ENCODE results near the gene LIAS. TPM values are rescaled to one million over a fixed set of nuclear protein-coding genes. Genes with fewer than 3 reads are reported as not detected.
A peak's percentile ranks its signal among the peaks of the same experiment; 100 is the strongest.

LIAS gene
- total RNA-seq, 2 experiments from 2014 or later = 30.9 to 31.7 TPM

DNA sequence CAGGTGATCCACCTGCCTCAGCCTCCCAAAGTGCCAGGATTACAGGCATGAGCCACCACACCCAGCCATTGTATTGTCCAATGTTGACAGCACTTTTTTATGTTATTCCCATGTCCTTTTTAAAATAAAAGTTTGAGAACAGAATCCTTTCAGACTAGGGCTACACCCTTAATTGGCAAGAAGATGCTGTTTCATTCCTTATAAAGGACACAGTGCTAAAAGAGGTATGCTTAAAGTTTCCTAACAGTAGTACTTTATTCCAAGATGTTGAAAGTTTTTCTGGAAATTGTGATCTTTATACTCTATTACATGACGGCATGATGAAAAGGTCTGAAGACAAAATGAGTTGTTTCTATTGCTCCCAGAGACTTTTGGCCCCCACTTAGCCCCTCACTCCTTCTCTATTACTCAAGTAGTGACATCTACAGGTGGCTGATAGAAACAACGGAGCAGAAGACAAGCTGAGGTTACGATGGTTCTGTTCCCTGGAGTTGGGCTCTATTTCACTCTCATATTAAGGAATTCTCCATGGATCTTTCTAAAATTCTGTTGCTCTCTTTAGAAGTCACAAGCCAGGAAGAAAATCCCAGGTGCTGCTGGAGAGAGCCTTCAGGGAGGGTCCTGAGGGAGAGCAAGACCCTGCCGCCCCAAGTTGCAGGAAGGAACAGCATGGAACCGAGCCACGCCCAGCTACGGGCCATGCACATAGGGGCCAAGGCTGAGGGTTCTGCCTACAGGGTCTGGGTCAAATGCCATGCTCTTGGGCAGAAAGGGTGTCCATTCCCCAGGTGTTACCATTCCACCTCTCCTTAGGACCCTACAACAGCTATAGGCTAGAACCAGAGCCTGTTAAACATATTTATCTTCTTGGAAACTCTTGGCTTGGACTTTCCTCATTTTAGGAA lies 22.9 kb upstream of the LIAS start:
- Mint-ChIP-seq H3K4me1 (ENCODE audit: low read depth) (no peaks in the 10 kb centered on the region), H3K27me3 (ENCODE audit: low read depth) (no peaks in the 10 kb centered on the region), H3K27ac (no peak overlapping the region), H3K36me3 (ENCODE audit: low read depth) (no peaks in the 10 kb centered on the region), H3K9me3 (no peaks in the 10 kb centered on the region), H3K4me3 (no peak overlapping the region)
- intact Hi-C loops (cut with micrococcal nuclease) = no loop called here
- no peak for DNase-seq
- CTCF ChIA-PET = interaction anchor here (1.5 kb wide), 1 partner anchor 33 kb away, joined by 4 read pairs; no protein-coding TSS in a partner anchor

DNA sequence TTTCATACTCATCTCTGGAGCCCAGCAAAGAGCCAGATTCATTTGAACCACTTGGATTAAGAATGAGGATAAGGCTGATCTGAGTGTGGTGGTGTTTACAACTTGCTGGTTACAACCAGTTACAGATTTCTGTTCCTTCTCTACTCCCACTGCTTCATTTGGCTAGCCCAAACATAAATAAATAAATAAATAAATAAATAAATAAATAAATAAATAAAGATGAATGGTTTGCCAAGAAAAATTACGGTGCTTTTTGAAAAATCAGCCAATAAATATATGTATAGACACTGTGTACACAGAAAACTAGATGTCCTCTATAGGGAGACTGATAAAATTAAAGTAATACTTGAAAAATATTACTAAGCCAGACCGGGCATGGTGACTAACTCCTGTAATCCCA lies 17.3 kb upstream of the LIAS start:
- intact Hi-C loops (cut with micrococcal nuclease) = no loop called here
- Mint-ChIP-seq H3K4me3 (no peak overlapping the region), H3K27ac (no peak overlapping the region), H3K36me3 (ENCODE audit: low read depth) (no peaks in the 10 kb centered on the region), H3K9me3 (no peaks in the 10 kb centered on the region), H3K4me1 (ENCODE audit: low read depth) (peaks cover 4% of the 10 kb centered on the region), H3K27me3 (ENCODE audit: low read depth) (no peaks in the 10 kb centered on the region)
- CTCF ChIA-PET = no interaction called here
- DNase-seq = no peak

DNA sequence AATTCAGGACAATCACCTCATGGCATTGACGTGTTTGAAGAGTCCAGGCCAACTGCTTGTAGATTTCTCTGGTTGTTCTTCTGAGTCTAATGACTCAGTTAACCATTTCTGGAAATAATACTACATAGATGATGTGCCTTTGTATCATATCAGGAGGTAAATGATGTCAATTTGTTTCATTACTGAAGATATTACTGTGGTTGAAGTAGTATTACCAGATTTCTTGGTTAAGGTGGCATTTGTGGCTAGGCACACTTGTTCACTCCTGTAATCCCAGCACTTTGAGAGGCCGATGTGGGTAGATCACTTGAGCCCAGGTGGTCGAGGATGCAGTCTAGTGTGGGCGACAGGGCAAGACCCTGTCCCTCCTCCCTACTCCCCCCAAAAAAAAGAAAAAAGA lies 15.9 kb upstream of the LIAS start:
- Mint-ChIP-seq H3K27ac (no peak overlapping the region), H3K9me3 (no peaks in the 10 kb centered on the region), H3K4me3 (no peak overlapping the region), H3K36me3 (ENCODE audit: low read depth) (peaks cover 4% of the 10 kb centered on the region), H3K27me3 (ENCODE audit: low read depth) (no peaks in the 10 kb centered on the region), H3K4me1 (ENCODE audit: low read depth) (peaks cover 12% of the 10 kb centered on the region)
- no peak for DNase-seq
- intact Hi-C loops (cut with micrococcal nuclease) = loop anchor here (1.0 kb wide), 1 partner anchor 90 kb away; no protein-coding TSS in a partner anchor
- CTCF ChIA-PET = interaction anchor here (0.7 kb wide), 1 partner anchor 425 kb away, joined by 3 read pairs; no protein-coding TSS in a partner anchor

DNA sequence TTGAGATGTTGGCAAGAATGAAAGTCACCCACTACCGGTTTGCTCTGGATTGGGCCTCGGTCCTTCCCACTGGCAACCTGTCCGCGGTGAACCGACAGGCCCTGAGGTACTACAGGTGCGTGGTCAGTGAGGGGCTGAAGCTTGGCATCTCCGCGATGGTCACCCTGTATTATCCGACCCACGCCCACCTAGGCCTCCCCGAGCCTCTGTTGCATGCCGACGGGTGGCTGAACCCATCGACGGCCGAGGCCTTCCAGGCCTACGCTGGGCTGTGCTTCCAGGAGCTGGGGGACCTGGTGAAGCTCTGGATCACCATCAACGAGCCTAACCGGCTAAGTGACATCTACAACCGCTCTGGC lies 12.4 kb upstream of the LIAS start:
- Mint-ChIP-seq H3K27ac (no peak overlapping the region), H3K9me3 (no peaks in the 10 kb centered on the region), H3K27me3 (ENCODE audit: low read depth) (no peaks in the 10 kb centered on the region), H3K36me3 (ENCODE audit: low read depth) (peaks cover 16% of the 10 kb centered on the region), H3K4me1 (ENCODE audit: low read depth) (peaks cover 19% of the 10 kb centered on the region), H3K4me3 (no peak overlapping the region)
- intact Hi-C loops (cut with micrococcal nuclease) = no loop called here
- CTCF ChIA-PET = interaction anchor here (2.3 kb wide), 1 partner anchor 10 kb away, joined by 9 read pairs; no protein-coding TSS in a partner anchor
- DNase-seq = no peak

DNA sequence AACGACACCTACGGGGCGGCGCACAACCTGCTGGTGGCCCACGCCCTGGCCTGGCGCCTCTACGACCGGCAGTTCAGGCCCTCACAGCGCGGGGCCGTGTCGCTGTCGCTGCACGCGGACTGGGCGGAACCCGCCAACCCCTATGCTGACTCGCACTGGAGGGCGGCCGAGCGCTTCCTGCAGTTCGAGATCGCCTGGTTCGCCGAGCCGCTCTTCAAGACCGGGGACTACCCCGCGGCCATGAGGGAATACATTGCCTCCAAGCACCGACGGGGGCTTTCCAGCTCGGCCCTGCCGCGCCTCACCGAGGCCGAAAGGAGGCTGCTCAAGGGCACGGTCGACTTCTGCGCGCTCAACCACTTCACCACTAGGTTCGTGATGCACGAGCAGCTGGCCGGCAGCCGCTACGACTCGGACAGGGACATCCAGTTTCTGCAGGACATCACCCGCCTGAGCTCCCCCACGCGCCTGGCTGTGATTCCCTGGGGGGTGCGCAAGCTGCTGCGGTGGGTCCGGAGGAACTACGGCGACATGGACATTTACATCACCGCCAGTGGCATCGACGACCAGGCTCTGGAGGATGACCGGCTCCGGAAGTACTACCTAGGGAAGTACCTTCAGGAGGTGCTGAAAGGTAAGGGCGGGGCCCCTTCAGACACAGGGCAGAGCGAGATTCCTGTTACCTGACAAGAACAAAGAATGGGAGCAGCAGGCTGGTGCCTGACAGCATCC lies 11.8 kb upstream of the LIAS start:
- Mint-ChIP-seq H3K27ac (no peak overlapping the region), H3K27me3 (ENCODE audit: low read depth) (no peaks in the 10 kb centered on the region), H3K4me3 (peak overlapping the region; percentile 32), H3K9me3 (no peaks in the 10 kb centered on the region), H3K4me1 (ENCODE audit: low read depth) (peaks cover 22% of the 10 kb centered on the region), H3K36me3 (ENCODE audit: low read depth) (peaks cover 21% of the 10 kb centered on the region)
- CTCF ChIA-PET = interaction anchor here (2.3 to 2.7 kb wide), 2 partner anchors 9 to 12 kb away, joined by 9 to 11 read pairs; partner anchors contain the start of genes LIAS and RPL9
- intact Hi-C loops (cut with micrococcal nuclease) = loop anchor here (1.0 kb wide), 1 partner anchor 11 kb away; the partner anchor contains the start of gene RPL9
- peak; percentile 74 for DNase-seq

DNA sequence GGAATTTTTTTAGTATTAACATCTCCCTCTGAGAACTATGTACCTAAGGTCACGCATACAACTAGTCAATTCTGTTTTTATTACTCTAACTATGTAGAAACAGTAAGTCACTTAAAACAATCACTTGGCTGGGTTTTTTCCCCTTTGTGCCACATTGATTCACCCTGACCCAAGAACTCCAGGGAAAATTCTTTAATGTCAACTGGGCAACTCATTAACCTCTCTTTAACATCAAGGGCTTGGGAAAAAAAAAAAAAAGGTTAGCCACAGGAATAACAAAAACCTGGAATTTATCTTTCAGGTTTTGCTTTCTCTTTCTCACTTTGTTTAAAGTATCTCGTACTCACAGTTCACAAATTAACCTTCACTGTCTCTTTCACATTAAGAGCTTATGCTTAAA lies 8.2 kb upstream of the LIAS start:
- Mint-ChIP-seq H3K27ac (no peak overlapping the region), H3K9me3 (no peaks in the 10 kb centered on the region), H3K27me3 (ENCODE audit: low read depth) (no peaks in the 10 kb centered on the region), H3K36me3 (ENCODE audit: low read depth) (peaks cover 55% of the 10 kb centered on the region), H3K4me1 (ENCODE audit: low read depth) (peaks cover 49% of the 10 kb centered on the region), H3K4me3 (no peak overlapping the region)
- intact Hi-C loops (cut with micrococcal nuclease) = loop anchor here (10.0 kb wide), 1 partner anchor 686 kb away; no protein-coding TSS in a partner anchor
- CTCF ChIA-PET = interaction anchor here (0.9 kb wide), 1 partner anchor 18 kb away, joined by 3 read pairs; no protein-coding TSS in a partner anchor
- no peak for DNase-seq

DNA sequence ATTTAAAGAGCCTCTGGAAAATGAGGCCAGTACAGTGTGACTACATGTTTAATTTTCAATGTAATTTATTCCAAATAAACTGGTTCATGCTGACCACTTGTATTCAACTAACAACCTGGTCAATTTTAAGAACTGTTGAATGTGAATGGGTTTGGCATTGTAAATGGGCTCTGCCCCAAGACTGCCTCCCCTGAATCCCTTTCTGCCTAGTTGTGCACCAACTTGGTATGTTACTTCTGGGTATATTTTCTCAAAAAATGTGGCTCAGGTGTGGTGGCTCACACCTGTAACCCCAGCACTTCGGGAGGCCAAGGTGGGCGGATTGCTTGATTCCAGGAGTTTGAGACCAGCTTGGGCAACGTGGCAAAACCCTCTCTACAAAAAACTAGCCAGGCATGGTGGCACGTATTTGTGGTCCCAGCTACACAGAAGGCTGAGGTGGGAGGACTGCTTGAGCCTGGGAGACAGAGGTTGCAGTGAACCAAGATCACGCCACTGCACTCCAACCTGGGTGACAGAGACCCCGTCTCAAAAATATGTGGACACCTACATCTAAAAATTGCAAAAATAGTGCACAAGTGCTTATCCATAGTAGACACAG lies 7.3 kb upstream of the LIAS start:
- H3K9me3 Mint-ChIP-seq = no peaks in the 10 kb centered on the region
- no peak overlapping the region for H3K27ac Mint-ChIP-seq
- peaks cover 62% of the 10 kb centered on the region for H3K36me3 Mint-ChIP-seq (ENCODE audit: low read depth)
- no peaks in the 10 kb centered on the region for H3K27me3 Mint-ChIP-seq (ENCODE audit: low read depth)
- no peak overlapping the region for H3K4me3 Mint-ChIP-seq
- intact Hi-C loops (cut with micrococcal nuclease) = loop anchor here (10.0 kb wide), 1 partner anchor 687 kb away; no protein-coding TSS in a partner anchor
- CTCF ChIA-PET = interaction anchor here (0.9 kb wide), 1 partner anchor 17 kb away, joined by 3 read pairs; no protein-coding TSS in a partner anchor
- DNase-seq = no peak
- H3K4me1 Mint-ChIP-seq (ENCODE audit: low read depth) = peaks cover 55% of the 10 kb centered on the region

DNA sequence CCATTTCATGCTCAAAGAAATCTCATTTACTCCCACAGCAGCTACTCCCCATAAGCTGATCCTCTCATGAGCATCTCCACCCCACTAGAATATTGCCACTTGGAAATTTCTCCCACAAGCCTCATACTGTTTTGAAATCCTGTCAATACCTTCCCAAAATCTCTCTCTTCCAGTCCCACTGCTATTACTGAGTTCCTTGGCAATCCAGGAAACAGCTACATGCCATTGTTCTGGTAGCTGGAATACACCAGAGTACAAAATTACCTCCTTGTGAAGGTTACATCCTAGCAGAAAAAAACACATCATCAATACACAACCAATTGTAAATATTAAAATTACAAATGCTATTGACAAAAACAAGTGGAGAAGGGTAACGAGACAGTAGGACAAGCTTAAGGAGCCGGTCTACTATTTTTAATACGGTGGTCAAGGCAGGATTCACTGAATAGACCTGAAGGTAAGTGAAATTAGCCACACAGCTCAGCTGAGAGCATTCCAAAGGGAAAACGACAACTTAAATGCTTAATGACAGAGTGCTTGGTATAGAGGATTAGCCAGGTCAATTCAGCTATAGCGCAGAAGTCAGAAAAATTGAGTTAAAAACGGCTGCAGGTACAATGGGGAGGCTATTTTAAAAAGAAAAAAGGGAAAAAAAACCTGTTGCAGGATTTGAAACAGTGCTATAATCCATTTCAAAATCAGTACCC lies 6.5 kb upstream of the LIAS start:
- Mint-ChIP-seq H3K36me3 (ENCODE audit: low read depth) (peaks cover 69% of the 10 kb centered on the region), H3K4me3 (no peak overlapping the region), H3K9me3 (no peaks in the 10 kb centered on the region), H3K27me3 (ENCODE audit: low read depth) (no peaks in the 10 kb centered on the region), H3K27ac (peak overlapping the region; percentile 31), H3K4me1 (ENCODE audit: low read depth) (peaks cover 58% of the 10 kb centered on the region)
- no peak for DNase-seq
- CTCF ChIA-PET = no interaction called here
- intact Hi-C loops (cut with micrococcal nuclease) = loop anchor here (10.0 kb wide), 1 partner anchor 688 kb away; no protein-coding TSS in a partner anchor

DNA sequence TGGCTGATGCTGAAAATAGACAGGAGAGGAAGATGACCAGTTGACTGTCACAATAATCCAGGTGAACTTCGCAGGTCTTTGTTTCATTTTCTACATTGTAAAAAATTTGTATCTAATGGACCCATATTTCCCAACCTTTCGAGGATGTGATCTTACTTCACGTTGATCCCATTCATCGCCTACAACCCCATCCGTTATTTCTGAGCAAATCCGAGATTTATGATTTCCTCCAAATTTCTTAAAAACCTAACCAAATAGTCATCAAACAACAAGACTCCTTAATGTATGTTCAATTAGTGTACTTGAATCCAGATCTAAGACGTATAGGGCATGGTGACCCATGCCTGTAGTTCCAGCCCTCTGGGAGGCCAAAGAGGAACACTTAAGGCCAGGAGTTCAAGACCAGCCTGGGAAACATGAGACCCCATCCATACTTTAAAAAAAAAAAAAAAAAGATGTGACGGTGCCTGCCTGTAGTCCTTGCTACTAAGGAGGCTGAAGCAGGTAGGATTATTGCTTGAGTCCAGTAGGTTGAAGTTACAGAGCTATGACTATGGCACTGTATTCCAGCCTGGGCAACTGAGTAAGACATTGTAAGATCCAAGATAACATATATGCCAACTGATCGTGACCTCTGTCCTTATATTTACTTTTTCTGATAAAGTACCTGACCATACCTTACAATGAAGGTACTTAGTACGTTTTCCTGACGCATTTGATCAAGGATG lies 5.8 kb upstream of the LIAS start:
- H3K4me3 Mint-ChIP-seq = no peak overlapping the region
- no peaks in the 10 kb centered on the region for H3K27me3 Mint-ChIP-seq (ENCODE audit: low read depth)
- DNase-seq = no peak
- peaks cover 73% of the 10 kb centered on the region for H3K36me3 Mint-ChIP-seq (ENCODE audit: low read depth)
- intact Hi-C loops (cut with micrococcal nuclease) = loop anchor here (10.0 kb wide), 1 partner anchor 688 kb away; no protein-coding TSS in a partner anchor
- peak overlapping the region; percentile 47 for H3K27ac Mint-ChIP-seq
- no peaks in the 10 kb centered on the region for H3K9me3 Mint-ChIP-seq
- CTCF ChIA-PET = no interaction called here
- peaks cover 57% of the 10 kb centered on the region for H3K4me1 Mint-ChIP-seq (ENCODE audit: low read depth)

DNA sequence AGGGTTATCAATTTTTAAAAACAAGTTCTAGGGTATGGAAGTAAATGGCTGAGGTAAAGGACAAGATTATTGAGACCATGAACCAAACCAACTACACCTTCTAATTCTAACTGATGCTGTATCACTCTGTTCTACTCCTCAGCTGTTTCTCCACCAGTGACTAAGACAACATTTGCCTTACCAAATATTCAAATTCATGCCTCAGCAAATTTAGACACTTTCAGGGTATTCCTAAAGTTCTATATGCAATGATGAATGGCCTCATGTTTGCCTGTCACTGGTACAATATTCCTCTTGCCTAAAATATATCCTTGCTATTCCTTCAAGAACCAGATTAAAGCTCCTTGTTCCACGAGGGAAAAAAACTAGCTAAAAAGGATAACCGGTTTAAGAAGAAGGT lies 5.1 kb upstream of the LIAS start:
- Mint-ChIP-seq H3K9me3 (no peaks in the 10 kb centered on the region), H3K4me1 (ENCODE audit: low read depth) (peaks cover 55% of the 10 kb centered on the region), H3K27me3 (ENCODE audit: low read depth) (no peaks in the 10 kb centered on the region), H3K4me3 (no peak overlapping the region), H3K27ac (peak overlapping the region; percentile 51), H3K36me3 (ENCODE audit: low read depth) (peaks cover 80% of the 10 kb centered on the region)
- DNase-seq = no peak
- intact Hi-C loops (cut with micrococcal nuclease) = loop anchor here (10.0 kb wide), 1 partner anchor 689 kb away; no protein-coding TSS in a partner anchor
- CTCF ChIA-PET = interaction anchor here (3.2 kb wide), 1 partner anchor 12 kb away, joined by 10 read pairs; no protein-coding TSS in a partner anchor

DNA sequence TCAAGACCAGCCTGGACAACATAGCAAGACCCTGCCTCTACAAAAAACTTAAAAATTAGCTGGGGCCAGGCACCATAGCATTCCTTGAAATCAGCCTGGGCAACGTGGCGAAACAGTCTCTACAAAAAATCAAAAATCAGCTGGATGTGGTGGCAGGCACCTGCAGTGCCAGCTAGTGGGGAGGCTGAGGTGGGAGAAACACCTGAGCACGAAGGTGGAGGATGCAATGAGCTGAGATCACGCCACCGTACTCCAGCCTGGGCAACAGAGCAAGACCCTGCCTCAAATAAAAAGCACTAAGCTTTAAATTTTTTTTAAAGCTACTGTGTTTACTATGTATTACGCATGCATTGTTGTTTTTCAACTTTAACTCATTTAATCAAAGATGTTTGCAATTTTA lies 3.4 kb upstream of the LIAS start:
- intact Hi-C loops (cut with micrococcal nuclease) = loop anchor here (5.0 to 10.0 kb wide), 3 partner anchors 553 to 852 kb away; no protein-coding TSS in a partner anchor
- H3K9me3 Mint-ChIP-seq = no peaks in the 10 kb centered on the region
- DNase-seq = no peak
- H3K4me1 Mint-ChIP-seq (ENCODE audit: low read depth) = peaks cover 58% of the 10 kb centered on the region
- no peaks in the 10 kb centered on the region for H3K27me3 Mint-ChIP-seq (ENCODE audit: low read depth)
- peaks cover 79% of the 10 kb centered on the region for H3K36me3 Mint-ChIP-seq (ENCODE audit: low read depth)
- H3K27ac Mint-ChIP-seq = no peak overlapping the region
- peak overlapping the region; percentile 91 for H3K4me3 Mint-ChIP-seq
- CTCF ChIA-PET = interaction anchor here (0.8 to 3.2 kb wide), 4 partner anchors 8 to 125 kb away, joined by 3 to 10 read pairs (median 6); no protein-coding TSS in a partner anchor

Data from activated naive CD4-positive, alpha-beta T cell treated with anti-CD3 and anti-CD28 coated beads for 36 hours (primary cell).